Endodermal cell (in vitro differentiated cells): ENCODE measurements around the gene PCDHB5. TPM values are rescaled to one million over a fixed set of nuclear protein-coding genes. Genes with fewer than 3 reads are reported as not detected.
"Not testable (repeated sequence)": the region's sequence is repeated elsewhere in the genome, so short reads cannot be mapped to it uniquely, and the experiment has no call there.

Experiments
- DNase-seq: peaks from one replicate; pipeline ENCODE4 v3.0.0-alpha.2; 2017
- H3K27ac ChIP-seq: 2 replicates; pipeline ENCODE4 v1.5.1; 2013; ENCODE audit warnings: mild to moderate bottlenecking, low read depth, low read length, moderate library complexity
- H3K27me3 ChIP-seq: 2 replicates; pipeline ENCODE4 v1.6.1; 2013; ENCODE audit warnings: mild to moderate bottlenecking, low read length, moderate library complexity; ENCODE audit not compliant: insufficient read depth, control insufficient read depth, poor library complexity, severe bottlenecking
- H3K36me3 ChIP-seq: 2 replicates; pipeline ENCODE4 v1.7.0; 2013; ENCODE audit warnings: mild to moderate bottlenecking, low read length, moderate library complexity; ENCODE audit not compliant: control insufficient read depth, insufficient read depth
- H3K4me1 ChIP-seq: one replicate; pipeline ENCODE4 v1.7.0; 2013; ENCODE audit warnings: low read length; ENCODE audit not compliant: control insufficient read depth, insufficient read depth
- H3K4me3 ChIP-seq: 2 replicates; pipeline ENCODE4 v1.5.1; 2013; ENCODE audit warnings: mild to moderate bottlenecking, low read length, moderate library complexity
- H3K9ac ChIP-seq: 2 replicates; pipeline ENCODE4 v1.6.1; 2013; ENCODE audit warnings: mild to moderate bottlenecking, low read length, moderate library complexity; ENCODE audit not compliant: poor library complexity, severe bottlenecking; ENCODE audit errors: extremely low read depth
- H3K9me3 ChIP-seq: 2 replicates; pipeline ENCODE4 v1.6.1; 2013; ENCODE audit warnings: mild to moderate bottlenecking, low read length, moderate library complexity; ENCODE audit not compliant: control insufficient read depth
- H3K27ac Mint-ChIP-seq: 2 replicates; pipeline ENCODE4 v1.8.0; 2020; ENCODE audit warnings: mixed read lengths
- H3K27me3 Mint-ChIP-seq: 2 replicates; pipeline ENCODE4 v1.8.0; 2021; ENCODE audit warnings: mild to moderate bottlenecking, mixed read lengths; ENCODE audit not compliant: insufficient read depth
- H3K36me3 Mint-ChIP-seq: 2 replicates; pipeline ENCODE4 v1.8.0; 2020; ENCODE audit warnings: low read depth, mixed read lengths
- H3K4me1 Mint-ChIP-seq: 2 replicates; pipeline ENCODE4 v1.8.0; 2020; ENCODE audit warnings: mixed read lengths
- H3K4me3 Mint-ChIP-seq: 2 replicates; pipeline ENCODE4 v1.8.0; 2020; ENCODE audit warnings: mild to moderate bottlenecking, moderate library complexity, mixed read lengths
- H3K9me3 Mint-ChIP-seq: 2 replicates; pipeline ENCODE4 v1.8.0; 2020; ENCODE audit warnings: mild to moderate bottlenecking, mixed read lengths
- CTCF ChIP-seq: fragments of 200-600 bp; sonication (generic); conservative IDR thresholded peaks from 2 replicates; pipeline ENCODE4 v1.5.0; 2021; ENCODE audit warnings: antibody characterized with exemption, mild to moderate bottlenecking
- WGBS, 2 experiments: methylation state at CpG; one replicate each; pipeline versions ENCODE4 v1.1.5 to v1.1.7; 2013; ENCODE audit warnings: missing lambda C conversion rate in 2 of 2, mixed read lengths in 1 of 2; ENCODE audit not compliant: insufficient coverage in 1 of 2, insufficient read length in 1 of 2; 5-methylcytosine and 5-hydroxymethylcytosine counted together
- total RNA-seq, 2 donors: library from RNA; stranded (reverse); fragmentation: NEBNext Ultra II Directional in 1 of 2; extraction: Animal tissue kit (Norgen Biotek cat#: 25700) in 1 of 2; gene quantifications; 2 replicates in 1 of 2; 3 replicates in 1 of 2; pipeline ENCODE4 v1.2.1, GENCODE V29; 2021

PCDHB5 gene
- total RNA-seq, 2 donors from 2014 or later: 2.4 to 43.5 TPM

- peak; percentile 70 for DNase-seq
- Mint-ChIP-seq H3K27me3 (peaks cover 3% of the 10 kb centered on the region), H3K27ac (peak overlapping the region; percentile 30), H3K4me1 (no peaks in the 10 kb centered on the region), H3K36me3 (peaks cover 30% of the 10 kb centered on the region), H3K9me3 (peaks cover 32% of the 10 kb centered on the region), H3K4me3 (peak overlapping the region; percentile 61)
- no peak overlapping the region for H3K27ac ChIP-seq
- H3K4me1 ChIP-seq: no peaks in the 10 kb centered on the region
- 84 to 90% methylated on average over 20 to 21 of the region's 21 CpGs for WGBS, 2 experiments
- no peak overlapping the region for H3K9ac ChIP-seq
- no peaks in the 10 kb centered on the region for H3K27me3 ChIP-seq
- peak; percentile 76 for TF ChIP-seq CTCF
- H3K36me3 ChIP-seq: no peaks in the 10 kb centered on the region
- H3K9me3 ChIP-seq: peaks cover 3% of the 10 kb centered on the region
- H3K4me3 ChIP-seq: no peak overlapping the region
Observed at GRCh38 chr5:141155540-141156374, 20.8 kb downstream of the PCDHB5 start.

- peaks cover 21% of the 10 kb centered on the region for H3K9me3 Mint-ChIP-seq
- not testable (repeated sequence) for H3K9me3 ChIP-seq, H3K36me3 ChIP-seq, H3K4me1 ChIP-seq, H3K4me3 ChIP-seq, H3K27ac Mint-ChIP-seq, H3K27me3 Mint-ChIP-seq, H3K9ac ChIP-seq, H3K4me3 Mint-ChIP-seq, H3K27ac ChIP-seq, H3K27me3 ChIP-seq, H3K4me1 Mint-ChIP-seq, DNase-seq
- WGBS, 2 experiments: 60 to 96% methylated on average over 1 to 29 of the region's 38 CpGs
- H3K36me3 Mint-ChIP-seq: peaks cover 19% of the 10 kb centered on the region
Observed at GRCh38 chr5:141157356-141157755, 22.4 kb downstream of the PCDHB5 start.

GRCh38 chr5:141157901-141158300 lies 22.9 kb downstream of the PCDHB5 start:
- H3K27ac ChIP-seq, H3K4me1 ChIP-seq, H3K36me3 ChIP-seq, H3K4me3 ChIP-seq, H3K9ac ChIP-seq, H3K4me3 Mint-ChIP-seq, H3K4me1 Mint-ChIP-seq, H3K27me3 Mint-ChIP-seq, DNase-seq, H3K27ac Mint-ChIP-seq, H3K27me3 ChIP-seq, H3K9me3 ChIP-seq: not testable (repeated sequence)
- Mint-ChIP-seq H3K36me3 (peaks cover 17% of the 10 kb centered on the region), H3K9me3 (peaks cover 20% of the 10 kb centered on the region)
- WGBS, 2 experiments: 91 to 95% methylated on average over 7 to 22 of the region's 28 CpGs

GRCh38 chr5:141172381-141173204 lies 37.6 kb downstream of the PCDHB5 start, which contains the start of gene PCDHB7:
TSS of gene PCDHB7 (plus strand) at chr5:141172644. CDS start at chr5:141172836, 192 bp downstream.
- no peak within 1 kb of the TSS for H3K4me3 Mint-ChIP-seq
- H3K9me3 Mint-ChIP-seq: peaks cover 22% of the 10 kb centered on the region
- no peak within 1 kb of the TSS for H3K27ac Mint-ChIP-seq
- H3K27ac ChIP-seq: no peak within 1 kb of the TSS
- no peak within 1 kb of the TSS for H3K4me3 ChIP-seq
- H3K36me3 ChIP-seq: no peaks in the 10 kb centered on the region
- no peaks in the 10 kb centered on the region for H3K27me3 ChIP-seq
- H3K4me1 Mint-ChIP-seq: no peaks in the 10 kb centered on the region
- 75 to 81% methylated on average over 17 to 20 of the region's 20 CpGs for WGBS, 2 experiments
- H3K27me3 Mint-ChIP-seq: no peaks in the 10 kb centered on the region
- H3K4me1 ChIP-seq: no peaks in the 10 kb centered on the region
- peak; percentile 82 for DNase-seq
- H3K36me3 Mint-ChIP-seq: no peaks in the 10 kb centered on the region
- TF ChIP-seq CTCF: peak; percentile 89
- H3K9me3 ChIP-seq: peaks cover 9% of the 10 kb centered on the region
- H3K9ac ChIP-seq: no peak within 1 kb of the TSS

GRCh38 chr5:141174291-141175104 lies 39.5 kb downstream of the PCDHB5 start:
- H3K36me3 ChIP-seq, H3K4me3 Mint-ChIP-seq, H3K27ac ChIP-seq, H3K4me1 Mint-ChIP-seq, H3K27me3 Mint-ChIP-seq, DNase-seq, H3K4me1 ChIP-seq, H3K36me3 Mint-ChIP-seq, H3K27ac Mint-ChIP-seq, H3K4me3 ChIP-seq, H3K27me3 ChIP-seq, H3K9ac ChIP-seq: not testable (repeated sequence)
- H3K9me3 Mint-ChIP-seq: peaks cover 22% of the 10 kb centered on the region
- H3K9me3 ChIP-seq: peaks cover 13% of the 10 kb centered on the region
- 93 to 96% methylated on average over 32 to 70 of the region's 79 CpGs for WGBS, 2 experiments
